ENCODE measurements around the gene PRKCE. TPM values are rescaled to one million over a fixed set of nuclear protein-coding genes. Genes with fewer than 3 reads are reported as not detected.
"Not testable (repeated sequence)": the region's sequence is repeated elsewhere in the genome, so short reads cannot be mapped to it uniquely, and the experiment has no call there.

The PRKCE gene
- total RNA-seq, 1 donor from 2014 or later: 19.3 TPM

GRCh38 chr2:45864121-45864520, 212.6 kb downstream of the PRKCE start:
- no peak for DNase-seq

GRCh38 chr2:45867349-45867748, 215.9 kb downstream of the PRKCE start:
- DNase-seq: no peak

GRCh38 chr2:45867800-45868199, 216.3 kb downstream of the PRKCE start:
- no peak for DNase-seq

DNA sequence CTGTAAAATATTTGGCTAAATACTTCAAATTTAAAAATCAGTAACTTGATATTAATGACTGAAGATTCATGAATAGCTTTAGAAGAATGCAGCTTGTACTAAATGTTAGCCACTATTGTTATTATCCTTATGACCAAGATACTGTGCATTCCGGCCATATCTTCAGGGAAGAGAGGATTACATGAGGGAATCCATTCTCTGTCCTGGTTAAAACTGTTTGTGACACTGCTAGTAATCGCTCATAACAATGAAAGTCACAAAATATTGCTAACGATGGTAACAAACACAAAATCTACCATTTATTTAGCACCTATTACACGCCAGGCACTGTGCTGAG, 217.7 kb downstream of the PRKCE start:
- DNase-seq: no peak

GRCh38 chr2:45871025-45871424, 219.6 kb downstream of the PRKCE start:
- no peak for DNase-seq

DNA sequence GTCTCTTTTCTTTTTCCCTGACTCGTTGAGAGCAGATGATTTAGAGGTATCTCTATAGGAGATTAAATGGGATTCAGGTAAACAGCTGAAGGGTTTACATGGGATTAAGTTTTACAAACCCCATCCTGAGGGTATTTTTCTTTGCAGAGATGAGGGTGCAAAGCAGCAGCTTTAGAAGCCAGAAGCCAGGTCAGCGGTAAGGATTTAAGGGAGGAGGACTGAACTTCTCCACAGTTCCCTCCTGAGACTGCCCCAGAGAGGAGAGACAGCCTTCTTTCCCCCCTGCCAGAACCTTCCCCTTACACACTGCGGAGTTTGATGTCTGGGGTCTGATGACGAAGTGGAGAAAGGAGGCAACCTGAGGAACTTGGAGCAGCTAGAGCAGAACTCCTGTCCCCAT, 220.1 kb downstream of the PRKCE start:
- DNase-seq: no peak

DNA sequence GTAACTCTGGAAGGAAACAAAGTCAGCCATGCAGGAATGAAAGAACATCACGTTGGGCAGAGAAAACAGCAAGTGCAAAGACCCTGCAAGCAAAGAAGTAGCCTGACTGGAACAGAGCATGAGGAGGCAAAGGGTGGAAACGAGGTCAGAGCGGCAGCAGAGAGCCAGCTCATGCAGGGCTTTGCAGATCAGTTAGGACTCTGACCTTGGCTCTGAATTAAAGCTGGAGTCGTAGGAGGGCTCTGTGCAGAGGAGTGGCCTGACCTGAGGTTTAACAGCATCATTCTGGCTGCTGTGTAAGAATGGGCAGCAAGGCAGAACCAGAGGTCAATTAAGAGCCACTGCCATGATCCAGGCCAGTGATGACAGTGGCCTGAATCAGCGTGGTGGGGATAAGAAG, 220.7 kb downstream of the PRKCE start:
- DNase-seq: no peak

DNA sequence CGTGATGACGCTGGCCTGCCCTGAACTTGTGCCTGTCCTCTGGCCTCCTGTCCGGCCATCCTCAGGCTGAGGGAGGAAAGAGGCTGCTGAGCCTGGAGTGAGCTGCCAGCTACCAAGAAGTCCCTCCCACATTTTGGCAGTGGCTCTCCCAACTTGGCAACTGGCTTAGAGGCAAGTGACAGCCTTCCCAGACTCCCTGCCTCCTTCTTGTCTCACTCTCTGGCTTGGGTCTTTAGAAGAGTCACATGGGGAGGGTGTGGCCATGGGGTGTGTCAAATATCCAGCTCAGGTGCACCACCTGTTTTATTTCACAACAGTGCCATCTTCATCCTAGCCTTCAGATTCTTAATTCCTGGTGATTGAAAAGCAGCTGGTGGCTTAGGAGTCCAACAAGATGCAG, 222.9 kb downstream of the PRKCE start:
- DNase-seq: no peak

GRCh38 chr2:45876611-45877010, 225.1 kb downstream of the PRKCE start:
- DNase-seq: no peak

DNA sequence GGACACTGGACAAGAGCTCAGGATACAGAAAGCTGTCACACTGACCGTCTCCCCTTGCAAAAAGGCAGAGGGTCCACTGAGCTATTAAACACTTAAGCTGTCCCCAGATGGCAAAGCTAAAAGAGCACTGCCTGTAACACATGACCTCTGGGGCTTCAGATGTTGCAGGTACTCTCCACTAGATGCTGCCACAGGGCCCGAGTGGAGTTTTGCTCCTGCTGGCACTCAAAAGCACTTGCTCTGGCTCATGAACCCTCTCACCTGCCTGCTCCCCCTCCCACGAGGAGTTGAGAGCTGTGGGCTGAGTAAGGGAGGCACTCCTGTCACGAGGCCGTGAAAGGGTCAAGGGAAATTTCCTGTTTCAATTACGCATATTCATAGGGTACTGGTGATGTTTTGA, 227.9 kb downstream of the PRKCE start:
- no peak for DNase-seq

GRCh38 chr2:45879936-45880335, 228.5 kb downstream of the PRKCE start:
- no peak for DNase-seq

GRCh38 chr2:45881970-45882581, 230.6 kb downstream of the PRKCE start:
- DNase-seq: no peak

- DNase-seq: peak; percentile 79
These were observed 231.5 kb downstream of the PRKCE start for GRCh38 chr2:45882707-45883602.

DNA sequence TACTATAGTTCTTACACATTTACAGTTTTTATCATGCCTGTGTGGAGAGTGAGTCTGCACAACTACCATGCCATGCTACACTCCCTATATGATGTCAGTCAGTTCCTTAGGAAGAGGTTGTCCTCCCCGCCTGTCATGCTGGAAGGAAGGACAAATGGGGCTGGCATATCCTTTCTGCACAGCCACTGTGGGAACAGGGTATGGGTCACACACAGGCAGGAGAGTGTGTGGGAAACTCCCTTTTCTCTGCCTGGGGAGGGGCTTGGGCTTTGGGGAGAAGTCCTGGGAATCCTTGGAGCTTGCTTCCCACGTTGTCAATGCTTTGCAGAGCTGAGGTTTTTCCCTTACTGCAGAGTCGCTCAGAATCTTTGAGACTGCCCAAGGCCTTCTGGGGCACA, 232.1 kb downstream of the PRKCE start:
- DNase-seq: no peak

GRCh38 chr2:45884126-45884525, 232.7 kb downstream of the PRKCE start:
- DNase-seq: no peak

- DNase-seq: peak; percentile 84
These were observed 233.7 kb downstream of the PRKCE start for GRCh38 chr2:45885171-45885621.

- no peak for DNase-seq
These were observed 234.7 kb downstream of the PRKCE start for GRCh38 chr2:45886171-45886663.

- DNase-seq: peak; percentile 72
These were observed 236.7 kb downstream of the PRKCE start for GRCh38 chr2:45888167-45888566.

- DNase-seq: no peak
These were observed 237.2 kb downstream of the PRKCE start for GRCh38 chr2:45888641-45889040.

DNA sequence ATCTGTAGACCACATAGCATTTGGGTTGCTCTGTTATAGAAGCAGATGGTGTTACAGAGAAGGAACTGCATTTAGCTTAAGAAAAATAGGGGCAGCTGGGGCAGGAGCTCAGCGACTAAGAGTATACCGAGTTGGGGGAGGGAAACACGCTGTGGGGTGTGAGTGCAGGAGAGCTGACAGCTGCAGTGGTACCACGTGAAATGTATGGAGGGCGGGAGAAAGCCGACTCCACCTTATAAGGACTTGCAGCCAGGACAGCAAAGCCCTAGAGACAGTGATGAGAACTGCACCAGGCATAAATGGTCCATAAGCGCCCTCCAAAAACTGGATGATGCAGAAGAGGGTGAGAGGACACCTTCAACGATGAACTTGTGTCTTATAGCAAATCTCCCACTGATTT, 237.6 kb downstream of the PRKCE start:
- DNase-seq: peak; percentile 67

DNA sequence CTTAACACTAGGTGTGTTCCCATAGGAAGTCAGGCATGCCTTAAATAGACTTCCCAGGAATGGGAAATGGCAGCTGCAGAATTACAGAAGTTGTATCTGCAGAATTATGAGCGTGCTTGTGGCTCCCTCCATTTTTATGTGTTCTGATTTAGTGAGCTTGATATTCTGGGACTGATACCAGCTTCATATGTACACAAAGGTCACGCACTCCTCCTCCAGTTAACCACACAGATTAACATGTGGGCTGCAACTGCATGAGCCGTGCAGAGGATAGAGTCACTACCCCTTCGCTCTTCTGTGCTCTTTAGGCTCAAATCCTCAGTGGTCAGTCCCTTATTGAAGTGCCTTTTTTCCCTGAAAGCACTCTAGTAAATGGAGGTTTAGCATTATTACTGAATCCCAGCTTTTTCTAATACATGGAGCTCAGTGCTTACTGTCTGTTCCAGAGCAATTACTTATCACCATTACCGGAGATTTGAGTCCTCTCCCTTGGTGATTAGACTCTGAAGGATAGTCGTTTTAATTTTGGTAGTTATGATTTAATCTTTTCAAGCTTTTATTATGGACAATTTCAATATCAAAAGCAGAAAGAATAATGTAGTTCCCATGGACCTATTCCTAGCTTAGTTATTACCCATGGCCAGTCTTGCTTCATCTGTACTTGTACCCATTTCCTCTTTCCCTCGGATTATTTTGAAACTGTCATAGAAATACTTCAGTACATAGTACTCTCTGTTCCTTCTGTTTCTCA, 238.3 kb downstream of the PRKCE start:
- DNase-seq: peak; percentile 46

DNA sequence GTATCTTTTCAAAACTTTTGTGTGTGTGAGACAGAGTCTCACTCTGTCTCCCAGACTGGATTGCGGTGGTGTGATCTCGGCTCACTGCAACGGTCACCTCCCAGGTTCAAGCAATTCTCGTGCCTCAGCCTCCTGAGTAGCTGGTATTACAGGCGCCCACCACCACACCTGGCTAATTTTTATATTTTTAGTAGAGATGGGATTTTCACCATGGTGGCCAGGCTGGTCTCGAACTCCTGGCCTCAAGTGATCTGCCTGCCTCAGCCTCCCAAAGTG, 238.8 kb downstream of the PRKCE start:
- not testable (repeated sequence) for DNase-seq

GRCh38 chr2:45890819-45891218, 239.3 kb downstream of the PRKCE start:
- no peak for DNase-seq

Measured in skin of body (tissue), 2 donors.